Ovary (tissue), 9 donors: ENCODE measurements around the gene MYO5C. TPM values are rescaled to one million over a fixed set of nuclear protein-coding genes. Genes with fewer than 3 reads are reported as not detected.

ENCODE experiments used
- DNase-seq, 5 donors: peaks; one replicate each; pipeline ENCODE4 v3.0.0-alpha.2; 2019 to 2020
- H3K27ac ChIP-seq, 2 donors: fragments of 200-600 bp; one replicate each; pipeline versions ENCODE4 v1.5.1 to v1.8.0; 2019 to 2022
- H3K27me3 ChIP-seq: fragments of 200-600 bp; one replicate; pipeline ENCODE4 v1.8.0; 2022
- H3K36me3 ChIP-seq: fragments of 200-600 bp; sonication (generic); one replicate; pipeline ENCODE4 v1.5.1; 2019
- H3K4me1 ChIP-seq: one replicate; pipeline ENCODE4 v1.8.1; 2013; ENCODE audit warnings: mild to moderate bottlenecking, moderate library complexity; ENCODE audit not compliant: insufficient read depth
- H3K4me3 ChIP-seq: fragments of 200-600 bp; sonication (generic); one replicate; pipeline ENCODE4 v1.5.1; 2017
- H3K9me3 ChIP-seq, 2 donors: fragments of 200-600 bp in 1 of 2; sonication (generic) in 1 of 2; one replicate each; pipeline versions ENCODE4 v1.5.1 to v1.8.1; 2013 to 2019; ENCODE audit warnings: mild to moderate bottlenecking in 1 of 2, moderate library complexity in 1 of 2
- CTCF ChIP-seq, 3 donors: fragments of 450-650 bp in 2 of 3; fragments of 200-600 bp in 1 of 3; IDR thresholded peaks; one replicate each; pipeline versions ENCODE4 v1.5.1 to v1.8.0; 2016 to 2022; ENCODE audit warnings: antibody characterized with exemption in 3 of 3, mild to moderate bottlenecking in 1 of 3
- EP300 ChIP-seq: sonication (generic); formaldehyde crosslinking; IDR thresholded peaks from one replicate; pipeline ENCODE4 v1.6.1; 2017; ENCODE audit warnings: antibody characterized with exemption
- POLR2A ChIP-seq: fragments of 450-650 bp; IDR thresholded peaks from one replicate; pipeline ENCODE4 v1.6.1; 2017; ENCODE audit warnings: antibody characterized with exemption, mild to moderate bottlenecking, moderate library complexity
- WGBS, 3 donors: extraction: QIAGEN DNeasy Blood & Tissue Kit in 1 of 3; methylation state at CpG; one replicate each; pipeline versions ENCODE4 v1.1.5 to v1.1.7; 2013 to 2017; 5-methylcytosine and 5-hydroxymethylcytosine counted together
- intact Hi-C, 4 donors: fragments of 100-400 bp; cut with DNase I; formaldehyde crosslinking; loops; one replicate each; pipeline versions ENCODE4 v1.11.0 to v1.15.1; 2022 to 2023
- polyA plus RNA-seq, 2 donors: library from polyadenylated mRNA; stranded (reverse); fragments of 200-250 nt in 1 of 2; fragments of 350-450 nt in 1 of 2; fragmentation: Illumina TruSeq in 1 of 2; extraction: RNeasy Lipid Tissue Mini Kit (QIAGEN cat#74804) in 1 of 2; gene quantifications; one replicate each; pipeline ENCODE4 v1.2.3, GENCODE V29; 2013 to 2014
- total RNA-seq, 7 donors: library from RNA; depleted of rRNA in 2 of 7; stranded (reverse); fragments of >200 nt in 2 of 7; fragmentation: NEBNext Ultra II Directional in 3 of 7; extraction: Animal tissue kit (Norgen Biotek cat#: 25700) in 3 of 7; gene quantifications; one replicate each; pipeline versions ENCODE4 v1.1.0 to v1.2.4, GENCODE V29; 2016 to 2023
- donor health status: DM: no; HTN: no; CAD: no; lungs with moderate emphysema.
- donor health status: DM: no; HTN: no; CAD: no.
- donor health status: Bipolar disorder and iron deficiency.
- donor health status: DM: yes; HTN: yes; CAD: no.
- donor health status: DM: no; HTN: no; CAD: no.
- donor health status: DM: yes; HTN: yes; CAD: no.

Gene MYO5C
- total and polyA plus RNA-seq, 9 donors: 1.1 to 23.6 (median 7.1) TPM

DNA sequence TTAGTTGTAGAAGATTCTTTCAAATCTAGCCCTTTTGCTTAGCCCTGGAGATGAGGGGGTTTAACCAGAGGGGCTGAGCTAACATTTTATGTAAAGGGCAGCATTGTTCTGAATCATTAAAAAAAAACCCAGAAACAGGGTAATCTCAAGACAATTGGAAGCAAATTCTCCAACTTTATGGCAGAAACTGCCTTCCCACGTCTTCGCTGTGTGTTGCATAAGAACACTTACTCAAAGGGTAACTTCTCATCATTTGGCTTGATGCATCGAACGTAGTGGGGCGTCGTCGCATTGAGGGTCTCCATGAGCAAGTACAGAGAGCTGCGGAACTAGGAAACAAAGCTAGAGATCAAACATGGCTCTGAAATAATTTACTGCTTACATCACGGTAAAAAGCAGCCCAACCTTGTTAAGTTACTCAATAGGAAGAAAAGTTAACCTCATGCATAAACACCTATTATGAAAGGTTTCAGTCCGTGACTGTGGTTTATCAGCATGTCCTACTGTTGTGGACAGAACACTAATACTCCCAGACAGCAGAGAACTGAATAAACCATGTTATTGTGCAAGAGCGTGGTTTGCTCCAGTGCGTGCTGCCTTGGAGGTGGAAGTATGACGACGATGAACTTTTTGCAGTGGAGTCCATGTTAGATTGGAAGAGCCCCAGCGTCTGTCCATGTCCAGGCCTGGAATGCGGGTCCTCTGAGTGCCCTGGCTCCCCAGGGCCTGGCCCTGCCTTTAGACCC lies 48.7 kb downstream of the MYO5C start:
- 84 to 91% (median 88%) methylated on average over 16 of the region's 16 CpGs for WGBS, 3 donors
- Histone ChIP-seq H3K4me3 (no peak overlapping the region), H3K9me3 (no peaks in the 10 kb centered on the region), H3K27me3 (no peaks in the 10 kb centered on the region), H3K36me3 (no peaks in the 10 kb centered on the region), H3K4me1 (no peaks in the 10 kb centered on the region), H3K27ac (no peak overlapping the region)
- intact Hi-C loops: no loop called here
- TF ChIP-seq EP300 (no peak), CTCF (IDR thresholded peaks at IDR 0.05) (no peak), POLR2A (no peak)
- no peak for DNase-seq

- WGBS, 3 donors: 79 to 84% (median 83%) methylated on average over 20 of the region's 20 CpGs
- TF ChIP-seq CTCF (IDR thresholded peaks at IDR 0.05) (no peak), POLR2A (no peak), EP300 (no peak)
- H3K36me3 ChIP-seq: no peaks in the 10 kb centered on the region
- H3K27ac ChIP-seq: no peak overlapping the region
- H3K9me3 ChIP-seq: no peaks in the 10 kb centered on the region
- no peaks in the 10 kb centered on the region for H3K4me1 ChIP-seq
- H3K4me3 ChIP-seq: no peak overlapping the region
- intact Hi-C loops: no loop called here
- no peak for DNase-seq
- H3K27me3 ChIP-seq: no peaks in the 10 kb centered on the region
These were observed 51.7 kb downstream of the MYO5C start for GRCh38 chr15:52243697-52244555.

DNA sequence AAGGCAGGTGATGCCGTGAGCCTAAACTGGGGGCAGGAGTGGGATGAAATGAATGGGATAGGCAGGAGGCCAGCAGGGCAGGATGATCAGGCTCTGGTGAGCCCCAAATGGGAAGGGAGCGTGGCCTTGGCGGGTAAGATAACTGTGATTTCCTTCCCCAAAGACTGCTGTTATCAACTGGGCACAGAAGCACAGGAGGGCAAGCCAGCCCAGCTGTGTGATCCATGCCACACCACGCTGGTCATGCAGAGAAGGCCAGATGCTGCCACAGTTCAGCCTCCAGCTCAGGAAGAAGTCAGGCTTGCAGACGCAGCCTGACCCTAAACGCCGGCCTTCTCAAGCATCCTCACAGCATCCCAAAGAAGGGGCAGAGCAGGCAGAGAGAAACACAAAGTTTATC lies 52.3 kb downstream of the MYO5C start:
- 78 to 89% (median 86%) methylated on average over 7 of the region's 7 CpGs for WGBS, 3 donors
- no peaks in the 10 kb centered on the region for H3K27me3 ChIP-seq
- TF ChIP-seq CTCF (IDR thresholded peaks at IDR 0.05) (no peak), EP300 (no peak), POLR2A (no peak)

DNA sequence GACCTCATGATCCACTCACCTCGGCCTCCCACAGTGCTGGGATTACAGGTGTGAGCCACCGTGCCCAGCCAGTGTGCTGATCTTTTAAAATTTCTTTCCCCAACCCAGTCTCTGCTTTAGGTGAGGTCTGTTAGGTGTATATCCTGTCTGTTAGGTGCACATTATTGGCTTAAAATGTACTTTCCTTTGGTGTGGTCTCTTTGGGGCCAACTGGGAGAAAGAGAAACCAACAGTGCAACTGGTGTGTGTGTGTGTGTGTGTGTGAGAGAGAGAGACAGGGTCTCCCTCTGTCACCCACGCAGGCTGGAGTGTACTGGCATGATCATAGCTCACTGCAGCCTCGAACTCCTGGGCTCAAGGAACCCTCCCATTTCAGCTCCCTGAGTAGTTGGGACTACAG lies 54.1 kb downstream of the MYO5C start:
- Histone ChIP-seq H3K4me1 (no peaks in the 10 kb centered on the region), H3K27ac (no peak overlapping the region), H3K36me3 (no peaks in the 10 kb centered on the region), H3K4me3 (no peak overlapping the region), H3K9me3 (no peaks in the 10 kb centered on the region), H3K27me3 (no peaks in the 10 kb centered on the region)
- WGBS, 3 donors: 86 to 92% (median 90%) methylated on average over 4 of the region's 4 CpGs
- DNase-seq: no peak
- TF ChIP-seq CTCF (IDR thresholded peaks at IDR 0.05): no peak
- no peak for TF ChIP-seq POLR2A
- no peak for TF ChIP-seq EP300
- intact Hi-C loops: no loop called here

More for the DNA sequence above, 52.3 kb downstream of the MYO5C start:
- Histone ChIP-seq H3K9me3 (no peaks in the 10 kb centered on the region), H3K4me1 (no peaks in the 10 kb centered on the region), H3K36me3 (no peaks in the 10 kb centered on the region), H3K27ac (no peak overlapping the region), H3K4me3 (no peak overlapping the region)
- DNase-seq: no peak
- intact Hi-C loops: no loop called here
